Measurements from ENCODE around the gene ALX3. TPM values are rescaled to one million over a fixed set of nuclear protein-coding genes. Genes with fewer than 3 reads are reported as not detected.

ALX3 gene
- total RNA-seq, 4 donors from 2014 or later: not detected

- TF ChIP-seq POLR2AphosphoS5 (IDR thresholded peaks at IDR 0.05): no peak
- TF ChIP-seq CTCF (IDR thresholded peaks at IDR 0.05): no peak
- no peak for TF ChIP-seq EP300 (IDR thresholded peaks at IDR 0.05; ENCODE audit: low read depth)
- no peak for TF ChIP-seq POLR2A (IDR thresholded peaks at IDR 0.05)
- Histone ChIP-seq H3K27ac (no peak overlapping the region), H3K4me1 (no peaks in the 10 kb centered on the region), H3K27me3 (peaks cover 20% of the 10 kb centered on the region), H3K4me3 (no peak overlapping the region), H3K9me3 (no peaks in the 10 kb centered on the region), H3K36me3 (no peaks in the 10 kb centered on the region)
- in situ Hi-C loops (cut with MboI; ENCODE audit: low pct_ligation_motif_present in 1 of 4, low pct_unique_long_range_greater_than_20kb in 1 of 4, low sequenced_read_pairs in 3 of 4): no loop called here
- intact Hi-C loops (cut with DNase I; ENCODE audit: low total_unique reads): no loop called here
- WGBS, 2 donors (ENCODE audit: low coverage in 1 of 2): 78 to 88% methylated on average over 3 to 9 of the region's 9 CpGs
- DNase-seq: no peak
Observed at GRCh38 chr1:110098222-110099026, 28.0 kb upstream of the ALX3 start.

- intact Hi-C loops (cut with DNase I; ENCODE audit: low total_unique reads): no loop called here
- DNase-seq: no peak
- TF ChIP-seq EP300 (IDR thresholded peaks at IDR 0.05; ENCODE audit: low read depth) (no peak), POLR2A (IDR thresholded peaks at IDR 0.05) (no peak), CTCF (IDR thresholded peaks at IDR 0.05) (no peak), POLR2AphosphoS5 (IDR thresholded peaks at IDR 0.05) (no peak)
- in situ Hi-C loops (cut with MboI; ENCODE audit: low pct_ligation_motif_present in 1 of 4, low pct_unique_long_range_greater_than_20kb in 1 of 4, low sequenced_read_pairs in 3 of 4): no loop called here
- H3K4me3 ChIP-seq: no peak overlapping the region
- no peaks in the 10 kb centered on the region for H3K36me3 ChIP-seq
- no peaks in the 10 kb centered on the region for H3K9me3 ChIP-seq
- no peak overlapping the region for H3K27ac ChIP-seq
- H3K4me1 ChIP-seq: no peaks in the 10 kb centered on the region
- WGBS, 2 donors (ENCODE audit: low coverage in 1 of 2): 83 to 90% methylated on average over 4 to 11 of the region's 11 CpGs
- peaks cover 20% of the 10 kb centered on the region for H3K27me3 ChIP-seq
Observed at GRCh38 chr1:110097507-110098221, 27.2 kb upstream of the ALX3 start.

GRCh38 chr1:110094931-110095654 lies 24.6 kb upstream of the ALX3 start:
- H3K27me3 ChIP-seq: peaks cover 20% of the 10 kb centered on the region
- H3K4me3 ChIP-seq: no peak overlapping the region
- TF ChIP-seq EP300 (IDR thresholded peaks at IDR 0.05; ENCODE audit: low read depth): no peak
- no peak for TF ChIP-seq POLR2AphosphoS5 (IDR thresholded peaks at IDR 0.05)
- no peak for TF ChIP-seq CTCF (IDR thresholded peaks at IDR 0.05)
- no peak for TF ChIP-seq POLR2A (IDR thresholded peaks at IDR 0.05)
- no peaks in the 10 kb centered on the region for H3K36me3 ChIP-seq
- no peaks in the 10 kb centered on the region for H3K4me1 ChIP-seq
- DNase-seq: no peak
- WGBS, 2 donors (ENCODE audit: low coverage in 1 of 2): 20 to 56% methylated on average over 1 to 7 of the region's 7 CpGs
- in situ Hi-C loops (cut with MboI; ENCODE audit: low pct_ligation_motif_present in 1 of 4, low pct_unique_long_range_greater_than_20kb in 1 of 4, low sequenced_read_pairs in 3 of 4): no loop called here
- H3K27ac ChIP-seq: no peak overlapping the region
- no peaks in the 10 kb centered on the region for H3K9me3 ChIP-seq
- intact Hi-C loops (cut with DNase I; ENCODE audit: low total_unique reads): no loop called here

GRCh38 chr1:110092991-110093390 lies 22.5 kb upstream of the ALX3 start:
- H3K36me3 ChIP-seq: no peaks in the 10 kb centered on the region
- TF ChIP-seq EP300 (IDR thresholded peaks at IDR 0.05; ENCODE audit: low read depth) (no peak), POLR2A (IDR thresholded peaks at IDR 0.05) (no peak), POLR2AphosphoS5 (IDR thresholded peaks at IDR 0.05) (no peak), CTCF (IDR thresholded peaks at IDR 0.05) (no peak)
- in situ Hi-C loops (cut with MboI; ENCODE audit: low pct_ligation_motif_present in 1 of 4, low pct_unique_long_range_greater_than_20kb in 1 of 4, low sequenced_read_pairs in 3 of 4): no loop called here
- H3K27ac ChIP-seq: no peak overlapping the region
- H3K27me3 ChIP-seq: peaks cover 27% of the 10 kb centered on the region
- 81 to 88% methylated on average over 1 to 2 of the region's 2 CpGs for WGBS, 2 donors (ENCODE audit: low coverage in 1 of 2)
- intact Hi-C loops (cut with DNase I; ENCODE audit: low total_unique reads): no loop called here
- no peak for DNase-seq
- no peaks in the 10 kb centered on the region for H3K9me3 ChIP-seq
- H3K4me1 ChIP-seq: no peaks in the 10 kb centered on the region
- no peak overlapping the region for H3K4me3 ChIP-seq

Data from transverse colon (tissue), 4 donors.